ENCODE results near the gene FKBP15.

Gene FKBP15

GRCh38 chr9:113228130-113228665 lies 7.1 kb upstream of the FKBP15 start:
- Histone ChIP-seq H3K36me3 (ENCODE audit: control insufficient read depth, insufficient read depth, low read length) (peaks cover 2% of the 10 kb centered on the region), H3K4me1 (ENCODE audit: control insufficient read depth, insufficient read depth, low read length) (no peaks in the 10 kb centered on the region), H3K4me3 (ENCODE audit: low read depth, low read length) (no peak overlapping the region), H3K27me3 (ENCODE audit: control insufficient read depth, insufficient read depth, low read length) (no peaks in the 10 kb centered on the region), H3K9ac (ENCODE audit: low read depth, low read length) (no peak overlapping the region), H3K9me3 (ENCODE audit: control insufficient read depth, insufficient read depth, low read length) (no peaks in the 10 kb centered on the region)

- no peak overlapping the region for H3K9ac ChIP-seq (ENCODE audit: low read depth, low read length)
- no peaks in the 10 kb centered on the region for H3K27me3 ChIP-seq (ENCODE audit: control insufficient read depth, insufficient read depth, low read length)
- H3K4me3 ChIP-seq (ENCODE audit: low read depth, low read length) = no peak overlapping the region
- H3K36me3 ChIP-seq (ENCODE audit: control insufficient read depth, insufficient read depth, low read length) = peaks cover 2% of the 10 kb centered on the region
- no peaks in the 10 kb centered on the region for H3K9me3 ChIP-seq (ENCODE audit: control insufficient read depth, insufficient read depth, low read length)
- H3K4me1 ChIP-seq (ENCODE audit: control insufficient read depth, insufficient read depth, low read length) = peaks cover 3% of the 10 kb centered on the region
Measured at GRCh38 chr9:113227436-113227835, 6.4 kb upstream of the FKBP15 start.

- no peak overlapping the region for H3K4me3 ChIP-seq (ENCODE audit: low read depth, low read length)
- no peaks in the 10 kb centered on the region for H3K9me3 ChIP-seq (ENCODE audit: control insufficient read depth, insufficient read depth, low read length)
- no peak overlapping the region for H3K9ac ChIP-seq (ENCODE audit: low read depth, low read length)
- H3K36me3 ChIP-seq (ENCODE audit: control insufficient read depth, insufficient read depth, low read length) = peaks cover 2% of the 10 kb centered on the region
- H3K4me1 ChIP-seq (ENCODE audit: control insufficient read depth, insufficient read depth, low read length) = peaks cover 7% of the 10 kb centered on the region
- no peaks in the 10 kb centered on the region for H3K27me3 ChIP-seq (ENCODE audit: control insufficient read depth, insufficient read depth, low read length)
Measured at GRCh38 chr9:113223963-113224362, 2.9 kb upstream of the FKBP15 start.

- H3K9me3 ChIP-seq (ENCODE audit: control insufficient read depth, insufficient read depth, low read length) = no peaks in the 10 kb centered on the region
- no peaks in the 10 kb centered on the region for H3K27me3 ChIP-seq (ENCODE audit: control insufficient read depth, insufficient read depth, low read length)
- H3K36me3 ChIP-seq (ENCODE audit: control insufficient read depth, insufficient read depth, low read length) = no peaks in the 10 kb centered on the region
- peak overlapping the region; percentile 74 for H3K9ac ChIP-seq (ENCODE audit: low read depth, low read length)
- peak overlapping the region; percentile 98 for H3K4me3 ChIP-seq (ENCODE audit: low read depth, low read length)
- H3K4me1 ChIP-seq (ENCODE audit: control insufficient read depth, insufficient read depth, low read length) = peaks cover 7% of the 10 kb centered on the region
Measured at GRCh38 chr9:113222482-113222841, 1.4 kb upstream of the FKBP15 start.

GRCh38 chr9:113221800-113222481 lies 864 bp upstream of the FKBP15 start:
- peak overlapping the region; percentile 98 for H3K4me3 ChIP-seq (ENCODE audit: low read depth, low read length)
- H3K9ac ChIP-seq (ENCODE audit: low read depth, low read length) = peak overlapping the region; percentile 74
- peaks cover 7% of the 10 kb centered on the region for H3K4me1 ChIP-seq (ENCODE audit: control insufficient read depth, insufficient read depth, low read length)
- H3K36me3 ChIP-seq (ENCODE audit: control insufficient read depth, insufficient read depth, low read length) = no peaks in the 10 kb centered on the region
- H3K9me3 ChIP-seq (ENCODE audit: control insufficient read depth, insufficient read depth, low read length) = no peaks in the 10 kb centered on the region
- H3K27me3 ChIP-seq (ENCODE audit: control insufficient read depth, insufficient read depth, low read length) = no peaks in the 10 kb centered on the region

GRCh38 chr9:113220467-113221002 lies 542 bp downstream of the FKBP15 start:
- peaks cover 7% of the 10 kb centered on the region for H3K4me1 ChIP-seq (ENCODE audit: control insufficient read depth, insufficient read depth, low read length)
- H3K9me3 ChIP-seq (ENCODE audit: control insufficient read depth, insufficient read depth, low read length) = no peaks in the 10 kb centered on the region
- no peaks in the 10 kb centered on the region for H3K36me3 ChIP-seq (ENCODE audit: control insufficient read depth, insufficient read depth, low read length)

GRCh38 chr9:113219969-113220368 lies 1.1 kb downstream of the FKBP15 start:
- Histone ChIP-seq H3K4me3 (ENCODE audit: low read depth, low read length) (peak overlapping the region; percentile 98), H3K9ac (ENCODE audit: low read depth, low read length) (peak overlapping the region; percentile 68), H3K27me3 (ENCODE audit: control insufficient read depth, insufficient read depth, low read length) (no peaks in the 10 kb centered on the region), H3K4me1 (ENCODE audit: control insufficient read depth, insufficient read depth, low read length) (peaks cover 7% of the 10 kb centered on the region), H3K36me3 (ENCODE audit: control insufficient read depth, insufficient read depth, low read length) (no peaks in the 10 kb centered on the region), H3K9me3 (ENCODE audit: control insufficient read depth, insufficient read depth, low read length) (no peaks in the 10 kb centered on the region)

More at GRCh38 chr9:113220467-113221002, 542 bp downstream of the FKBP15 start:
- H3K9ac ChIP-seq (ENCODE audit: low read depth, low read length) = peak overlapping the region; percentile 68
- peak overlapping the region; percentile 98 for H3K4me3 ChIP-seq (ENCODE audit: low read depth, low read length)
- H3K27me3 ChIP-seq (ENCODE audit: control insufficient read depth, insufficient read depth, low read length) = no peaks in the 10 kb centered on the region

GRCh38 chr9:113219186-113219936 lies 1.7 kb downstream of the FKBP15 start:
- Histone ChIP-seq H3K27me3 (ENCODE audit: control insufficient read depth, insufficient read depth, low read length) (no peaks in the 10 kb centered on the region), H3K4me1 (ENCODE audit: control insufficient read depth, insufficient read depth, low read length) (peaks cover 7% of the 10 kb centered on the region), H3K9me3 (ENCODE audit: control insufficient read depth, insufficient read depth, low read length) (no peaks in the 10 kb centered on the region), H3K9ac (ENCODE audit: low read depth, low read length) (no peak overlapping the region), H3K4me3 (ENCODE audit: low read depth, low read length) (no peak overlapping the region), H3K36me3 (ENCODE audit: control insufficient read depth, insufficient read depth, low read length) (no peaks in the 10 kb centered on the region)

GRCh38 chr9:113216406-113216805 lies 4.7 kb downstream of the FKBP15 start:
- H3K27me3 ChIP-seq (ENCODE audit: control insufficient read depth, insufficient read depth, low read length) = no peaks in the 10 kb centered on the region
- H3K36me3 ChIP-seq (ENCODE audit: control insufficient read depth, insufficient read depth, low read length) = no peaks in the 10 kb centered on the region

GRCh38 chr9:113215132-113215531 lies 5.9 kb downstream of the FKBP15 start:
- Histone ChIP-seq H3K9me3 (ENCODE audit: control insufficient read depth, insufficient read depth, low read length) (no peaks in the 10 kb centered on the region), H3K27me3 (ENCODE audit: control insufficient read depth, insufficient read depth, low read length) (no peaks in the 10 kb centered on the region), H3K4me3 (ENCODE audit: low read depth, low read length) (no peak overlapping the region), H3K9ac (ENCODE audit: low read depth, low read length) (no peak overlapping the region), H3K4me1 (ENCODE audit: control insufficient read depth, insufficient read depth, low read length) (no peaks in the 10 kb centered on the region), H3K36me3 (ENCODE audit: control insufficient read depth, insufficient read depth, low read length) (no peaks in the 10 kb centered on the region)

More at GRCh38 chr9:113216406-113216805, 4.7 kb downstream of the FKBP15 start:
- no peaks in the 10 kb centered on the region for H3K4me1 ChIP-seq (ENCODE audit: control insufficient read depth, insufficient read depth, low read length)
- H3K9me3 ChIP-seq (ENCODE audit: control insufficient read depth, insufficient read depth, low read length) = no peaks in the 10 kb centered on the region
- H3K9ac ChIP-seq (ENCODE audit: low read depth, low read length) = no peak overlapping the region
- no peak overlapping the region for H3K4me3 ChIP-seq (ENCODE audit: low read depth, low read length)

GRCh38 chr9:113210815-113211214 lies 10.3 kb downstream of the FKBP15 start:
- Histone ChIP-seq H3K4me3 (ENCODE audit: low read depth, low read length) (no peak overlapping the region), H3K9me3 (ENCODE audit: control insufficient read depth, insufficient read depth, low read length) (no peaks in the 10 kb centered on the region), H3K27me3 (ENCODE audit: control insufficient read depth, insufficient read depth, low read length) (no peaks in the 10 kb centered on the region), H3K9ac (ENCODE audit: low read depth, low read length) (no peak overlapping the region), H3K36me3 (ENCODE audit: control insufficient read depth, insufficient read depth, low read length) (no peaks in the 10 kb centered on the region), H3K4me1 (ENCODE audit: control insufficient read depth, insufficient read depth, low read length) (no peaks in the 10 kb centered on the region)
